ENCODE results near the gene P2RY14. TPM values are rescaled to one million over a fixed set of nuclear protein-coding genes. Genes with fewer than 3 reads are reported as not detected.

Gene P2RY14
- total RNA-seq, 1 donor from 2014 or later, result not detected

DNA sequence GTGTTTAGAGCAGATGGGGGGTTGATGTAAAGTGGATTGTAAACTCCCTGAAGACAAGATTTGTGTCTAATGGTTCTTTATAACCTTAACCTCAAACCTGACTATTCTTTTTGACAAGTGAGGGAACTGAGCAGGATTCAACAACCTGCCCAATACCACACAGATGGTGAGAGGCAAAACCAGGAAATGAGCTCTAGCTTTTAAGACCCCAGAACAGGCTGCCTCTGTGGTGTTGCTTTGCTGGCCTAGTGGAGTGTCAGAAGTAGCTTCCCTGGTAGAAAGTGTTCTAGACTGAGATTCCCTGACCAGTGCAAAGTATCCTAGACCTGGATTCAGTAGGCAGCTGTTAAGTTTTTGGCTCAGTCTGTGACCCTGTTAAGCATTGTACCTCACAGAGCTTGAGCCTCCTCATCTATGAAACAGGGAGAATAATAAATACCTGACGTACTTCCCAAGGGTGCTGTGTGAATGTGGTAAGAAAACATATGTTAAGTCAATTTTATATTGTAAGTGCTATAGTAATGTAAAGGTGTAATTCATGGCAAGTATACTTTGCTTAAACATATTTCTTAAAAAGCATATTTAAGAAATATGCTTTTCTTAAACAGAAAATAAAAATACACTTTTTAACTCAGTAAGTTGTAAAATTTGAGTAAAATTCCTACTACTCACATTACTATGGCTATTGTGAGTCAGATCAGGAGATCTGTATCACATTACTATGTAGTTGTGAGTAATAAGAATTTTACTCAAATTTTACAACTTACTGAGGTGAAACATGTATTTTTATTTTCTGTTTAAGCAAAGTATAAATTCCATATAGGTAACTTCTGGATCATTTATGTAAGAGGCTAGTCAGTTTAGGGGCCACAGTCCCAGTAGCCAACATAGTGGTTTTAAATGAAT lies 29.5 kb upstream of the P2RY14 start:
- DNase-seq, result no peak
- Mint-ChIP-seq H3K27me3 (ENCODE audit: unreplicated experiment) (no peaks in the 10 kb centered on the region), H3K36me3 (ENCODE audit: unreplicated experiment) (no peaks in the 10 kb centered on the region), H3K9me3 (ENCODE audit: unreplicated experiment) (no peaks in the 10 kb centered on the region), H3K4me3 (ENCODE audit: unreplicated experiment) (no peak overlapping the region), H3K4me1 (ENCODE audit: low read depth, unreplicated experiment) (no peaks in the 10 kb centered on the region), H3K27ac (ENCODE audit: unreplicated experiment) (no peak overlapping the region)
- TF ChIP-seq, protein P1, sequence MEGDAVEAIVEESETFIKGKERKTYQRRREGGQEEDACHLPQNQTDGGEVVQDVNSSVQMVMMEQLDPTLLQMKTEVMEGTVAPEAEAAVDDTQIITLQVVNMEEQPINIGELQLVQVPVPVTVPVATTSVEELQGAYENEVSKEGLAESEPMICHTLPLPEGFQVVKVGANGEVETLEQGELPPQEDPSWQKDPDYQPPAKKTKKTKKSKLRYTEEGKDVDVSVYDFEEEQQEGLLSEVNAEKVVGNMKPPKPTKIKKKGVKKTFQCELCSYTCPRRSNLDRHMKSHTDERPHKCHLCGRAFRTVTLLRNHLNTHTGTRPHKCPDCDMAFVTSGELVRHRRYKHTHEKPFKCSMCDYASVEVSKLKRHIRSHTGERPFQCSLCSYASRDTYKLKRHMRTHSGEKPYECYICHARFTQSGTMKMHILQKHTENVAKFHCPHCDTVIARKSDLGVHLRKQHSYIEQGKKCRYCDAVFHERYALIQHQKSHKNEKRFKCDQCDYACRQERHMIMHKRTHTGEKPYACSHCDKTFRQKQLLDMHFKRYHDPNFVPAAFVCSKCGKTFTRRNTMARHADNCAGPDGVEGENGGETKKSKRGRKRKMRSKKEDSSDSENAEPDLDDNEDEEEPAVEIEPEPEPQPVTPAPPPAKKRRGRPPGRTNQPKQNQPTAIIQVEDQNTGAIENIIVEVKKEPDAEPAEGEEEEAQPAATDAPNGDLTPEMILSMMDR (IDR thresholded peaks at IDR 0.05; ENCODE audit: partially characterized antibody, unreplicated experiment), result no peak

DNA sequence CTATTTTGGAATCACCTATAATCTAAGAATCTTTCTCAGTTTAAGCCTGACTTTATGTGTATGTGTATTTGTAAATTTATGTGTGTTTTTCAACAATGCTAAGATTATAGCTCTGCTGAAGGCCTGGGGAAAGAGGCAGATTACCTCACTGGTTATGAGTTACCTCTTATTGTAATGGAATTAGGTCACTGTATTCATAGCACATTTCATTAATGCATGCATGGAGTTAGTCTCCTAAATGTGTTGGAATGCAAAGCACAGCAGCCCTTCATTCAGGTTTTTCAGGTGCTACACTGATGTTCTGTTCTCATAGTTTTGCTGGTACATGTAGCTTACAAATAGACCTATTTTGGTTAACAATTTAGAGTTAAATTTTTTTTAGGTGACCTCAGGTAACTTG lies 28.8 kb upstream of the P2RY14 start:
- H3K27ac Mint-ChIP-seq (ENCODE audit: unreplicated experiment), result no peak overlapping the region
- H3K4me3 Mint-ChIP-seq (ENCODE audit: unreplicated experiment), result no peak overlapping the region
- H3K4me1 Mint-ChIP-seq (ENCODE audit: low read depth, unreplicated experiment), result no peaks in the 10 kb centered on the region
- TF ChIP-seq, protein P1 (IDR thresholded peaks at IDR 0.05; ENCODE audit: partially characterized antibody, unreplicated experiment), result no peak
- DNase-seq, result no peak
- no peaks in the 10 kb centered on the region for H3K9me3 Mint-ChIP-seq (ENCODE audit: unreplicated experiment)
- no peaks in the 10 kb centered on the region for H3K36me3 Mint-ChIP-seq (ENCODE audit: unreplicated experiment)
- peaks cover 4% of the 10 kb centered on the region for H3K27me3 Mint-ChIP-seq (ENCODE audit: unreplicated experiment)

DNA sequence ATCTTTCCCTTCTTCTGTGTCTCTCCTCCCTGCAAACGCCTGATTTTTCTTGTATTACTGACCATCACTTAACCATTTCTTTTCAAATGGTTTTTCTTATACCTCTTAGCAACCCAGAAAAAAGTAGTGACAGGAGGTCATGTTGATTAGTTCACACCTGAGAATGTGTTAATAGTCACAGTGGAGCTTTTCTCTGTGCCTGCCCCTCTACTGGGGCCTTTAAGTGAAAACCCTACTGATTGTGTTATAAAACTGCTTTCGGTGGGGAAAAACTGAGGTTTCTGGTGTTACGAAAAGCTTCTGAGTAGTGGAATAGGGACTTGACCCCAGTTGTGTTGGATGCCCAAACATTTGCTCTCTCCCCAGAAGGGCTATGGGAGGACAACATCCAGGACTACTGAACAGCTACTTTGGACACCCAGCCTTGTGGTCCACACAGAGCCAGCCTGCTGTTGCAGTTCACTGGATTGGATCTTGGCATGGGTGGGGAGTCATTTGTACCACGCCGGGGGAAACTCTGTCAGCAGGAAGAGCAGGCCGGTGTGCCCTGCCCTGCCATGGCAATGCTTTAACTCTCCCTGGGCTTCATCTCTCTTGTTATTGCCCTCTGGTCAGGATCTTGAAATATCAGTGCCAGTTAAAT lies 27.9 kb upstream of the P2RY14 start:
- DNase-seq, result no peak
- Mint-ChIP-seq H3K27me3 (ENCODE audit: unreplicated experiment) (peaks cover 4% of the 10 kb centered on the region), H3K9me3 (ENCODE audit: unreplicated experiment) (no peaks in the 10 kb centered on the region), H3K27ac (ENCODE audit: unreplicated experiment) (no peak overlapping the region), H3K36me3 (ENCODE audit: unreplicated experiment) (no peaks in the 10 kb centered on the region), H3K4me1 (ENCODE audit: low read depth, unreplicated experiment) (no peaks in the 10 kb centered on the region), H3K4me3 (ENCODE audit: unreplicated experiment) (no peak overlapping the region)
- TF ChIP-seq, protein P1 (IDR thresholded peaks at IDR 0.05; ENCODE audit: partially characterized antibody, unreplicated experiment), result no peak

DNA sequence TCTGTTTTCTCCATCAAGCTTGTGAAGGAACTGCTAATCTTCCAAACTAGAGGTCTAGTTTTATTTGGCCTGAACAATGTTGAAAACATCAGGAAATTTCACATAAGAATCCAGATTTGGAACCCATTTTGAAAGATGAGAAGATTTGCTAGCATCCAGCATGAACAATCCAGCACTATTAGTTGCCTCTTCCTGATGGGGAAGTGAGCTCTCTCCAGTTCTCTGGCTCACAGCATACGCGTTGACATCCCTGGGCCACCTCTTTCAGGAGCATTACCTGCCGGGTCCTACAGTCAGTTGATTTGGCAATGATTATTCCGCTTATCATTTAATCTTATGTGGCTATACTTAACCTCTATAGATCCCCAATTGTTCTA lies 27.4 kb upstream of the P2RY14 start:
- H3K27me3 Mint-ChIP-seq (ENCODE audit: unreplicated experiment), result peaks cover 4% of the 10 kb centered on the region
- no peaks in the 10 kb centered on the region for H3K36me3 Mint-ChIP-seq (ENCODE audit: unreplicated experiment)
- no peak overlapping the region for H3K4me3 Mint-ChIP-seq (ENCODE audit: unreplicated experiment)
- no peak for DNase-seq
- TF ChIP-seq, protein P1 (IDR thresholded peaks at IDR 0.05; ENCODE audit: partially characterized antibody, unreplicated experiment), result no peak
- H3K9me3 Mint-ChIP-seq (ENCODE audit: unreplicated experiment), result no peaks in the 10 kb centered on the region
- H3K27ac Mint-ChIP-seq (ENCODE audit: unreplicated experiment), result no peak overlapping the region
- H3K4me1 Mint-ChIP-seq (ENCODE audit: low read depth, unreplicated experiment), result no peaks in the 10 kb centered on the region

Measured in glutamatergic neuron (in vitro differentiated cells).